ENCODE data around the gene RAPGEF3. TPM values are rescaled to one million over a fixed set of nuclear protein-coding genes. Genes with fewer than 3 reads are reported as not detected.

The RAPGEF3 gene
- total and polyA plus RNA-seq, 4 donors = 8.3 to 40.4 (median 18.9) TPM

- DNase-seq (no peak), ATAC-seq (ENCODE audit: insufficient read depth, low FRiP score) (no peak)
- no peak for TF ChIP-seq CTCF (IDR thresholded peaks at IDR 0.05; ENCODE audit: control extremely low read depth, extremely low read depth)
- H3K27ac ChIP-seq (ENCODE audit: low read depth in 1 of 2, low read length in 1 of 2) = no peak overlapping the region
- no peaks in the 10 kb centered on the region for H3K36me3 ChIP-seq (ENCODE audit: control insufficient read depth in 4 of 4, insufficient read depth in 4 of 4, low read length in 4 of 4)
- no peaks in the 10 kb centered on the region for H3K27me3 ChIP-seq (ENCODE audit: control insufficient read depth in 3 of 3, insufficient read depth in 3 of 3, low read length in 2 of 3)
- no peak overlapping the region for H3K9ac ChIP-seq (ENCODE audit: insufficient read depth in 1 of 2, low read length in 2 of 2)
- no peaks in the 10 kb centered on the region for H3K9me3 ChIP-seq (ENCODE audit: control insufficient read depth in 4 of 4, insufficient read depth in 3 of 4, low read length in 3 of 4)
- WGBS, 2 donors = 46 to 74% methylated on average over 2 of the region's 2 CpGs
- peaks cover 0 to 22% (median 4%) of the 10 kb centered on the region in 5 donors for H3K4me1 ChIP-seq (ENCODE audit: control insufficient read depth in 5 of 5, insufficient read depth in 5 of 5, low read length in 5 of 5)
- H3K4me3 ChIP-seq = no peak overlapping the region
Measured at GRCh38 chr12:47709671-47710070, 49.0 kb downstream of the RAPGEF3 start.

- WGBS, 2 donors = 81 to 85% methylated on average over 4 of the region's 4 CpGs
- no peaks in the 10 kb centered on the region for H3K27me3 ChIP-seq (ENCODE audit: control insufficient read depth in 3 of 3, insufficient read depth in 3 of 3, low read length in 2 of 3)
- no peak for TF ChIP-seq CTCF (IDR thresholded peaks at IDR 0.05; ENCODE audit: control extremely low read depth, extremely low read depth)
- DNase-seq (no peak), ATAC-seq (ENCODE audit: insufficient read depth, low FRiP score) (no peak)
- H3K4me3 ChIP-seq = no peak overlapping the region
- H3K9ac ChIP-seq (ENCODE audit: insufficient read depth in 1 of 2, low read length in 2 of 2) = no peak overlapping the region
- no peaks in the 10 kb centered on the region for H3K36me3 ChIP-seq (ENCODE audit: control insufficient read depth in 4 of 4, insufficient read depth in 4 of 4, low read length in 4 of 4)
- peaks cover 0 to 22% (median 4%) of the 10 kb centered on the region in 5 donors for H3K4me1 ChIP-seq (ENCODE audit: control insufficient read depth in 5 of 5, insufficient read depth in 5 of 5, low read length in 5 of 5)
- no peak overlapping the region for H3K27ac ChIP-seq (ENCODE audit: low read depth in 1 of 2, low read length in 1 of 2)
- no peaks in the 10 kb centered on the region for H3K9me3 ChIP-seq (ENCODE audit: control insufficient read depth in 4 of 4, insufficient read depth in 3 of 4, low read length in 3 of 4)
Measured at GRCh38 chr12:47709237-47709636, 49.4 kb downstream of the RAPGEF3 start.

GRCh38 chr12:47707905-47708543, 50.7 kb downstream of the RAPGEF3 start:
- H3K27ac ChIP-seq (ENCODE audit: low read depth in 1 of 2, low read length in 1 of 2) = peak overlapping the region in 1 of 2 donors; percentile 9
- DNase-seq (no peak), ATAC-seq (ENCODE audit: insufficient read depth, low FRiP score) (no peak)
- no peak for TF ChIP-seq CTCF (IDR thresholded peaks at IDR 0.05; ENCODE audit: control extremely low read depth, extremely low read depth)
- no peak overlapping the region for H3K9ac ChIP-seq (ENCODE audit: insufficient read depth in 1 of 2, low read length in 2 of 2)
- peaks cover 0 to 17% (median 4%) of the 10 kb centered on the region in 5 donors for H3K4me1 ChIP-seq (ENCODE audit: control insufficient read depth in 5 of 5, insufficient read depth in 5 of 5, low read length in 5 of 5)
- H3K4me3 ChIP-seq = no peak overlapping the region
- H3K36me3 ChIP-seq (ENCODE audit: control insufficient read depth in 4 of 4, insufficient read depth in 4 of 4, low read length in 4 of 4) = no peaks in the 10 kb centered on the region
- no peaks in the 10 kb centered on the region for H3K27me3 ChIP-seq (ENCODE audit: control insufficient read depth in 3 of 3, insufficient read depth in 3 of 3, low read length in 2 of 3)
- H3K9me3 ChIP-seq (ENCODE audit: control insufficient read depth in 4 of 4, insufficient read depth in 3 of 4, low read length in 3 of 4) = no peaks in the 10 kb centered on the region
- WGBS, 2 donors = 27 to 38% methylated on average over 5 of the region's 5 CpGs

- DNase-seq = no peak
- H3K36me3 ChIP-seq (ENCODE audit: control insufficient read depth in 4 of 4, insufficient read depth in 4 of 4, low read length in 4 of 4) = no peaks in the 10 kb centered on the region
- ATAC-seq (ENCODE audit: insufficient read depth, low FRiP score) = no peak
- H3K9ac ChIP-seq (ENCODE audit: insufficient read depth in 1 of 2, low read length in 2 of 2) = peak overlapping the region in 1 of 2 donors; percentile 93
- no peak overlapping the region for H3K27ac ChIP-seq (ENCODE audit: low read depth in 1 of 2, low read length in 1 of 2)
- no peak for TF ChIP-seq CTCF (IDR thresholded peaks at IDR 0.05; ENCODE audit: control extremely low read depth, extremely low read depth)
- H3K4me3 ChIP-seq = no peak overlapping the region
- no peaks in the 10 kb centered on the region for H3K9me3 ChIP-seq (ENCODE audit: control insufficient read depth in 4 of 4, insufficient read depth in 3 of 4, low read length in 3 of 4)
- H3K27me3 ChIP-seq (ENCODE audit: control insufficient read depth in 3 of 3, insufficient read depth in 3 of 3, low read length in 2 of 3) = no peaks in the 10 kb centered on the region
- peaks cover 0 to 17% (median 4%) of the 10 kb centered on the region in 5 donors for H3K4me1 ChIP-seq (ENCODE audit: control insufficient read depth in 5 of 5, insufficient read depth in 5 of 5, low read length in 5 of 5)
Measured at GRCh38 chr12:47707355-47707754, 51.3 kb downstream of the RAPGEF3 start.

Data from lung (tissue), 12 donors.